Dendritic cell treated with granulocyte-macrophage colony-stimulating factor and Interleukin-4, amounts not matched to agents 40 ng/mL and 50 ng/mL, for 4 days (primary cell): ENCODE measurements around the gene CCNJ.
"Not testable (repeated sequence)": the region's sequence is repeated elsewhere in the genome, so short reads cannot be mapped to it uniquely, and the experiment has no call there.

Source experiments
- H3K27ac Mint-ChIP-seq: one replicate; pipeline ENCODE4 v1.8.0; 2022; ENCODE audit warnings: mild to moderate bottlenecking, mixed read lengths
- H3K27me3 Mint-ChIP-seq: one replicate; pipeline ENCODE4 v1.8.0; 2022; ENCODE audit warnings: mild to moderate bottlenecking, mixed read lengths
- H3K36me3 Mint-ChIP-seq: one replicate; pipeline ENCODE4 v1.8.0; 2022; ENCODE audit warnings: low read depth, mixed read lengths
- H3K4me1 Mint-ChIP-seq: one replicate; pipeline ENCODE4 v1.8.0; 2022; ENCODE audit warnings: low read depth, mixed read lengths
- H3K4me3 Mint-ChIP-seq: one replicate; pipeline ENCODE4 v1.8.0; 2022; ENCODE audit warnings: mild to moderate bottlenecking, moderate library complexity, mixed read lengths
- H3K9me3 Mint-ChIP-seq: one replicate; pipeline ENCODE4 v1.8.0; 2022; ENCODE audit warnings: mixed read lengths
- intact Hi-C: fragments of 100-400 bp; cut with micrococcal nuclease; formaldehyde crosslinking; loops from one replicate; pipeline ENCODE4 v1.15.0; 2022

Gene CCNJ

DNA sequence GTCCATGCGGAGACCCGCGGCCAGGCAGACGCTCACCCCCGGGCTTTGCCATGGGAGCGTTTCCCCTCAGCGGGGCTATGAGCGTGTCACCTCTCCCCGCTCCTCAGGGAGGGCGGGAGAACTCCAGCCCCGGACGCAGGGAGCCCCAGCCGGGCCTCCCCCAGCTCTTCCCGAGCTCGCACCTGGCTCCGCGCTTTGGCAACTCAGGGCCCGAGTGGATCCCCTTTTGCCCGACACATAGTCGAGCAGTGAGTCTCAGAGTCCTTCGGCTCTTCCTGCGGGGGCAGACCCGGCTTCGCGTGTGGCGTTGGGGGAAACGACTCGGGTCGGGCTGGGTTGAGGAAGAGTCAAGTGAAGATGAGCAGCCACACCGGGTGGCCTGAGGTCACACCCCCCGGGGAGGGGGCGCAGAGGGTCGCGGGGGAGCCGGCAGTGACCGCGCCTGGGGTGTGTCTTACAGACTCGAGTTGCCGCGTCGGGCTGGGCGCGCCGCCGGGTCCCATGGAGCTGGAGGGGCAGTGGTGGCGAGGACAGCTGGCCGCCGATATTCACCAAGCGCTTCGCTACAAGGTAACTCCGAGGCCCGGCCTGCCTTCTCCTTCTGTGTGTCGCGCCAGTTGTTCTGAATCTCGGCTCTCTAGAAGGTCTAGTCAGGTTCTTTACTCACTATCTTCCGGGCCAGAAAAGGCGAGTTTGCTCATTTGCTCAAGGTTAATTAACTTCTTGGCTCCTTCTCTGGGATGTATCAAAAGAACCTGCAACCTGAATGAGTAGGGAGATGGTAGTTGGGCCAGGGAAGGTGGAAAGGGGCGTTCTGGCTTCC, 721 bp downstream of the CCNJ start:
- Mint-ChIP-seq H3K4me1 (peaks cover 38% of the 10 kb centered on the region), H3K36me3 (peaks cover 47% of the 10 kb centered on the region), H3K4me3 (peak overlapping the region; percentile 94), H3K27me3 (no peaks in the 10 kb centered on the region), H3K27ac (peak overlapping the region; percentile 97), H3K9me3 (no peaks in the 10 kb centered on the region)
- intact Hi-C loops = loop anchor here (5.0 kb wide), 2 partner anchors 43 to 88 kb away; partner anchors contain the start of gene ZNF518A

DNA sequence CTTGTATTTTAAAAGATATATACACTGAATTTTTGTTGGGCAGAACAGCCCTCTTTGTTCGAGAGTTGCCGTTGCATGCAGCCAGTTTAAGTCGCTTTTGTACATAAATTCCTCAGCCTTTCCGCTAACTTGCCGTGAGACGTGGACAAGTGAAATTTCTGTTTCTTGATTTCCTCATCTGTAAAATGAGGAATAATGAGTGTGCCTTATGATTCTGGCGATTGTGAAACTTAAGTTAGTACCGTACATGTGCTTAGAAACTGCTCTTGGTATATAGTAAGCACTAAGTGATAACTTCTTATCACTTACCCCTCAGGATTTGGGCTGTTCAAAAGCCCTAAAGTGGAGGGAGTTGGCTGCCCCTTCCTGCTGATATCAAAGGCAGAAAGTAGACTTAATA, 1.4 kb downstream of the CCNJ start:
- Mint-ChIP-seq H3K4me3 (peak overlapping the region; percentile 94), H3K9me3 (no peaks in the 10 kb centered on the region), H3K4me1 (peaks cover 44% of the 10 kb centered on the region), H3K27ac (peak overlapping the region; percentile 97), H3K36me3 (peaks cover 53% of the 10 kb centered on the region), H3K27me3 (no peaks in the 10 kb centered on the region)
- intact Hi-C loops = loop anchor here (5.0 kb wide), 2 partner anchors 43 to 88 kb away; partner anchors contain the start of gene ZNF518A

DNA sequence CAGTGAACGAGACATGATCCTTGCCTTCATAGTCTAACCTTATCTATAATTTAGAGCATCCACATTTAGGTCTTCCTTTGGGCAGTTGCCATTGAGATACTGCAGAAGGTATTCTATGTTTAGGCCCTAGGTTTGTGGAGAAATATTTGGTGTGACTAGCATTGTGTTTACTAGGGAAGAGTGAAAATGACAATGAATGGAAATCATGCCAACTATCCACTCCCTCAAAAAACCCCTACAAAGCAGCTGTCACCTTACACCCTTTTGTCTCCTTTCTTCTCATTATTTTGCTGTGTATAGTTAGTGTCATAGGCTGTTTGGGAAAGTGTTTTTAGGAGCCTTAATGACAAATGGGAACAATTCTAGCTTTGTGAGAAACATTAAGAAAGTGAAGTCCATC, 3.2 kb downstream of the CCNJ start:
- H3K36me3 Mint-ChIP-seq = peaks cover 56% of the 10 kb centered on the region
- peaks cover 48% of the 10 kb centered on the region for H3K4me1 Mint-ChIP-seq
- intact Hi-C loops = no loop called here
- H3K27ac Mint-ChIP-seq = no peak overlapping the region
- H3K4me3 Mint-ChIP-seq = no peak overlapping the region
- H3K27me3 Mint-ChIP-seq = no peaks in the 10 kb centered on the region
- H3K9me3 Mint-ChIP-seq = no peaks in the 10 kb centered on the region

DNA sequence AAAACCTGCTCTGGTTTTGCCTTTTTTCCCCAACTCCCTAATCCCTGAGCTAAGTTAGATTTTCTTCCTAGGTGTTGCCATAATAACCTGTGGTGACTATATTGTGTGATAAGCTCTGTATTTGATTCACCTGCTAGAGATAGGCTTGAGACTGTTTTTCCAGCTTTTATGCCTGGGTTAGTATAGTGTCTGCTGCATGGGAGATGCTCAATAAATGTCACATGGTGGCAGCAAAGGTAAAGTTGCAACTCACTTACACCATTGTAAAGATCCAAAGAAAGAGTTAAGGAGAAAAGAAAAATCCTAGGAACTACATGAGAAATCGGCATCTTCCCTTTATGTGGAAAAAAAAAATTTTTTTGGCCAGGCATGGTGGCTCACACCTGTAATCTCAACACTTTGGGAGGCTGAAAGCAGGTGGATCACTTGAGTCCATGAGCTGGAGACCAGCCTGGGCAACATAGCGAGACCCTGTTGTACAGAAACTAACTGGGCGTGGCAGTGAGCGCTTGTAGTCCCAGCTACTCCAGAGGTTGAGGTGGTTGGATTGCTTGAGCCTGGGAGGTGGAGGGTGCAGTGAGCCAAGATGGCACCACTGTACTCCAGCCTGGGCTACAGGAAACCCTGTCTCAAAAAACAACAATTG, 3.7 kb downstream of the CCNJ start:
- intact Hi-C loops = no loop called here
- H3K9me3 Mint-ChIP-seq = no peaks in the 10 kb centered on the region
- H3K27ac Mint-ChIP-seq = no peak overlapping the region
- peaks cover 54% of the 10 kb centered on the region for H3K4me1 Mint-ChIP-seq
- no peak overlapping the region for H3K4me3 Mint-ChIP-seq
- peaks cover 62% of the 10 kb centered on the region for H3K36me3 Mint-ChIP-seq
- H3K27me3 Mint-ChIP-seq = no peaks in the 10 kb centered on the region

DNA sequence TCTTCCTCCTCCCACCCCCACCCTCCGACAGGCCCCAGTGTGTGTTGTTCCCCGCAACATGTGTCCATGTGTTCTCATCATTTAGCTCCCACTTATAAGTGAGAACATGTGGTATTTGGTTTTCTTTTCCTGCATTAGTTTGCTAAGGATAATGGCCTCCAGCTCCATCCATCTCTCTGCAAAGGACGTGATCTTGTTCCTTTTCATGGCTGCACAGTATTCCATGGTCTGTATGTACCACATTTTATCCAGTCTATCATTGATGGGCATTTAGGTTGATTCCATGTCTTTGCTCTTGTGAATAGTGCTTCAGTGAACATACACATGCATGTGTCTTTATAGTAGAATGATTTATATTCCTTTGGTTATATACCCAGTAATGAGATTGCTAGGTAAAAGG, 4.5 kb downstream of the CCNJ start:
- H3K27me3 Mint-ChIP-seq, H3K9me3 Mint-ChIP-seq, H3K4me3 Mint-ChIP-seq, intact Hi-C loops, H3K27ac Mint-ChIP-seq: not testable (repeated sequence)
- Mint-ChIP-seq H3K4me1 (peaks cover 54% of the 10 kb centered on the region), H3K36me3 (peaks cover 70% of the 10 kb centered on the region)

DNA sequence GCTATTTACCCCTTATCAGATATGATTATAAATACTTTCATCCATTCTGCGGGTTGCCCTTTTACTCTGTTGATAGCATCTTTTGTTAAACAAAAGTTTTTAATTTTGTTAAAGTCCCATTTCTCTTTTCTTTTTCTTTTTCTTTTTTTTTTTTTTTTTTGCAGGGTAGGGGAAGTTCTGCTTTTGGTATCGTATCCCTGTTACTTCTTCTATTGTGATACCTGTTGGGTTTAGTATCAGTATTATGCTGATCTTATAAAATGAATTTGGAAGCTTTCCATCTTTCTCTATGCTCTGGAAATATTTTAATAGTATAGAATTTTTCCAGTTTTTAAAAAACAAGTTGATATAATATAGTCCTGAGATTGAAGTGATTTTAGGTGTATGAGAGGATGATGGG, 6.0 kb downstream of the CCNJ start:
- H3K36me3 Mint-ChIP-seq = peaks cover 66% of the 10 kb centered on the region
- no peak overlapping the region for H3K4me3 Mint-ChIP-seq
- intact Hi-C loops = no loop called here
- H3K4me1 Mint-ChIP-seq = peaks cover 55% of the 10 kb centered on the region
- no peaks in the 10 kb centered on the region for H3K27me3 Mint-ChIP-seq
- H3K9me3 Mint-ChIP-seq = no peaks in the 10 kb centered on the region
- H3K27ac Mint-ChIP-seq = no peak overlapping the region

DNA sequence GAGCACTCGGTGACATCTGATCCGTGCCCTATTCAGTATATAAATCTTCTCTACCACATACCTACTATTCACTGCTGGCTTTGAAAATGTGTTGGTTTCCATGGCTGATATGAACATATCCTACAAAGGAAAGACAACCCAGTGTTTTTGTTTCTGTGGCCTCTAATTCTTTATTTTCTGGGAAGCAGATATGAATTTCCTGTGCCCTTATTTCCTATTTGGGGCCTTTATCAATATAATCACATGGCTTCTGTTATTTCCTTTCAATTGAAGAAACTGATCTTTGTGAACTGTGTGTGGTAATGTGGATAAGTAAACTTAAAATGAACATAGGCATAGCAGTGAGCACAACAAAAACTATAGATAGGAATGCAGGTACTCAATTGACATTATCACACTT, 10.6 kb downstream of the CCNJ start:
- H3K27me3 Mint-ChIP-seq = no peaks in the 10 kb centered on the region
- no peaks in the 10 kb centered on the region for H3K9me3 Mint-ChIP-seq
- intact Hi-C loops = no loop called here
- H3K36me3 Mint-ChIP-seq = peaks cover 61% of the 10 kb centered on the region
- H3K4me3 Mint-ChIP-seq = no peak overlapping the region
- no peak overlapping the region for H3K27ac Mint-ChIP-seq
- peaks cover 25% of the 10 kb centered on the region for H3K4me1 Mint-ChIP-seq

DNA sequence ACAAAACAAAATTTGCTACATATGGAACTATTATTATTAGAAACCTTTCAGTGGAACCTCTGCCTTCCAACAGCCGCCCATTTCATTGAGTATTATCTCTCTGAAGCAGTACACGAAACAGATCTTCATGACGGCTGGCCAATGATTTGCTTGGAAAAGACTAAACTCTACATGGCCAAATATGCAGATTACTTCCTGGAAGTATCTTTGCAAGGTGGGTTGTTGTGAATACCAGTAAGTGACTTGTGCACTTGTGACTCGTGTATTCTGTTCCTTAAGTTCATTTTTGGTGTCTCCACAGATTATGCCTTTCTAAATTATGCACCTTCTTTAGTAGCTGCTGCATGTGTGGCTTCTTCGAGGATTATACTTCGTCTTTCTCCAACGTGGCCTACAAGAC, 13.4 kb downstream of the CCNJ start:
- H3K4me3 Mint-ChIP-seq = no peak overlapping the region
- H3K27ac Mint-ChIP-seq = no peak overlapping the region
- H3K27me3 Mint-ChIP-seq = no peaks in the 10 kb centered on the region
- intact Hi-C loops = no loop called here
- peaks cover 74% of the 10 kb centered on the region for H3K36me3 Mint-ChIP-seq
- H3K9me3 Mint-ChIP-seq = no peaks in the 10 kb centered on the region
- H3K4me1 Mint-ChIP-seq = peaks cover 11% of the 10 kb centered on the region

DNA sequence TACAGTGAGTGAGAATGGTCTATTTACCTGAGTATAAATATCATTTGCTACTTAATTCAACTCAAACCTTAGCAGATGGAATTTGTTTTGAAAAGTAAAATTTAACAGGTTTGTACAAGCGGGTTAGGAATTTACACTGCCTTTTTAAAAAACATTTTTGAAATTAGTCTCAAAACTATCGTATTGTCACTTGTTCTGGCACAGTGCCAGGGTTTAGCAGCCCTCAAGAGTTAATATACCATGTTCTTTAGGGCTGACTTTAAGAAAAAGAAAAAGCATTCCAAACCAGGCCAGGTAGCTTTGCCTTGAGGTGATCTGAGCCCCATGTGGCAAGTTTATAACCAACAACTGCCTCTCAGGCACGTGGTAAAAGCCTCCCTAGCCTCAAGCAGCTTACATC, 17.8 kb downstream of the CCNJ start:
- intact Hi-C loops = no loop called here
- no peak overlapping the region for H3K4me3 Mint-ChIP-seq
- no peaks in the 10 kb centered on the region for H3K27me3 Mint-ChIP-seq
- no peaks in the 10 kb centered on the region for H3K4me1 Mint-ChIP-seq
- H3K36me3 Mint-ChIP-seq = peaks cover 72% of the 10 kb centered on the region
- H3K9me3 Mint-ChIP-seq = no peaks in the 10 kb centered on the region
- H3K27ac Mint-ChIP-seq = no peak overlapping the region

DNA sequence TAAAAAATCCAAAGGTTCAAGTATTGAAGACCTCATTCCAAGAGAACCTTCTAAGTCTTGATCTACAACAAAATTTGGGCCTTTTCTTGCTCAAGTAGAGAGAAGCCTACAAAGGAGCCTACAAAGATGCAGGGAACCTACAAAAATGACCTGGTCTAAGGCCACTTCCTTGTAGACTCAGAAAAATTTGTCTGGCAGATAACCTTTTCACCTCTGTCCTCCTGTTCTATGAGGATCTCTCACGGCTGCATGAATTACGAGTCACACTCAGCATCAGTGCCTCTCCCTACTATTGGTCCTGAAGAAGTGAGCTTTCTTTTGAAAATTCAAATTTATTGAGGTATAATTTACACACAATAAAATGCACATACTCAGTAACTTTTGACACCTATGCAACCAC, 29.3 kb downstream of the CCNJ start:
- no peaks in the 10 kb centered on the region for H3K9me3 Mint-ChIP-seq
- H3K27ac Mint-ChIP-seq = no peak overlapping the region
- intact Hi-C loops = no loop called here
- no peaks in the 10 kb centered on the region for H3K27me3 Mint-ChIP-seq
- no peaks in the 10 kb centered on the region for H3K4me1 Mint-ChIP-seq
- no peaks in the 10 kb centered on the region for H3K36me3 Mint-ChIP-seq
- no peak overlapping the region for H3K4me3 Mint-ChIP-seq

DNA sequence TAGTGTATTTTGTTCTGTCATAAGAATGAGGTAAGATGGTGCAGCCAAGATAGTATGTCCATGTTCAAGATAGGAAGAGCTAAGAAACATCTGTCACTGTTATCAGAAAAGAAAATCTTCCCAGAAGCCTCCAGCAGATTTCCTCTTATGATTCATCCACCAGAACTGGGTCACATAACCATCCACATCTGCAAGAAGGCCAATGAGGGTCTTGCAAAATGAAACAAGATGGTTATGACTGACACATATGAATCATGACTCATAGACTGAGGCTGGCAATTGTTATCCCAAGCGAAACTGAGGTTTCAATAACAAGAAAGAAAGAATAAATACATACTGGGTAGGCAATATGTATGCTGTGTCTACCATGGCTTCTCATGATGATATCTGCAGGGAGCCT, 30.3 kb downstream of the CCNJ start:
- no peaks in the 10 kb centered on the region for H3K27me3 Mint-ChIP-seq
- H3K27ac Mint-ChIP-seq = no peak overlapping the region
- H3K4me1 Mint-ChIP-seq = no peaks in the 10 kb centered on the region
- H3K4me3 Mint-ChIP-seq = no peak overlapping the region
- H3K36me3 Mint-ChIP-seq = no peaks in the 10 kb centered on the region
- H3K9me3 Mint-ChIP-seq = no peaks in the 10 kb centered on the region
- intact Hi-C loops = no loop called here

DNA sequence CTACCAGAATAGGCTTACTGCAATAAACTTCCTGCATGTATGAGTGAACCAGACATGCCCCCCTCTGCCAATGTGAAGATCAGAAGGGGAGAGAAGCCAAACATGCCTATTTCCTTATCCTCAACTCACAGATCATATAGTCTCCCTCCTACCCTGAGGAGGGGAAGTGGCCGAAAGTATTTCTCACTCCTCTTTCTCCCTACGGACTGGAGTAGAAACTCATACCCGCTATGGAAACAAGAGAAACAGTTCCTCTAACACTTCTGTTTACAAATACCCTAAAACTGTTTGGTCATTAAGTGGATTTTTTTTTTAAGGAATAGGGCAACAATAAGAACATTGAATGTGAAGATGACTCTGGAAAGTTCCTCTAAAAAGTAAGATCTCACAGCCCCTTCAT, 31.4 kb downstream of the CCNJ start:
- no peak overlapping the region for H3K27ac Mint-ChIP-seq
- H3K27me3 Mint-ChIP-seq = no peaks in the 10 kb centered on the region
- intact Hi-C loops = no loop called here
- H3K36me3 Mint-ChIP-seq = no peaks in the 10 kb centered on the region
- H3K4me3 Mint-ChIP-seq = no peak overlapping the region
- no peaks in the 10 kb centered on the region for H3K4me1 Mint-ChIP-seq
- no peaks in the 10 kb centered on the region for H3K9me3 Mint-ChIP-seq

DNA sequence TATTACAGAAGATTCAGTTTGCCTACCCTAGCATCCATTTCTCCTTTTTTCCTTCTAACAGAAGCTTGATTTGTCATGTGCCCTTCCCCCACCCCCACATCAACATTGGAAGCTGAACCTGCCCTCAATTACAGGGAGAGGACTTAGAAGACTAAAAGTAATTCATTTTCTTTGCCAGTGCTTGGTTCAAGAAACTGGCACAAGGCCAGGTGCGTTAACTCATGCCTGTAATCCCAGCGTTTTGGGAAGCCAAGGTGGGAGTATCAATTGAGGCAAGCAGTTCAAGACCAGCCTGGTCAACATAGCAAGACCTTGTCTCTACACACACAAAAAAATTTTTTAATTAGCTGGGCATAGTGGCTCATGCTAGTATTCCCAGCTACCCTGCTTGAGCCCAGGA, 32.6 kb downstream of the CCNJ start:
- no peaks in the 10 kb centered on the region for H3K27me3 Mint-ChIP-seq
- intact Hi-C loops = no loop called here
- no peaks in the 10 kb centered on the region for H3K9me3 Mint-ChIP-seq
- no peaks in the 10 kb centered on the region for H3K36me3 Mint-ChIP-seq
- no peaks in the 10 kb centered on the region for H3K4me1 Mint-ChIP-seq
- no peak overlapping the region for H3K4me3 Mint-ChIP-seq
- H3K27ac Mint-ChIP-seq = no peak overlapping the region

DNA sequence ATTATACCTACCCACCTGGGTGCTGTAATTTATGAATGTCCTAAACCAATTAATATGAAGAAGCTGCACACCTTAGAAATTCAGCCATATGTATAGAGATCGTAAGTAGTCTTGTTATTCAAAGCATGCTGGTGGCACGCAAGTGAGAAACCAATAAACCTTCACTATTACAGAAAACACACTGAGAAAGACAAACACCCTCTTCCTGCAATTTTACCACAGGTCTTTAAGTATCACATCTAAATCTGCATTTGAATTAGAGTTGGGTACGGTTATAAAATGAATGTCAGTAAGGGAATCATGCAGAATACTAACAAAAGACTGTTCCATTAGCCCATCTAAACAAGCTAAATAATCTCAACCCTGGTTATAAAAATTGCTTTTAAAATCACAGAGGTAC, 33.8 kb downstream of the CCNJ start:
- no peaks in the 10 kb centered on the region for H3K9me3 Mint-ChIP-seq
- no peaks in the 10 kb centered on the region for H3K36me3 Mint-ChIP-seq
- H3K27me3 Mint-ChIP-seq = no peaks in the 10 kb centered on the region
- no peak overlapping the region for H3K4me3 Mint-ChIP-seq
- H3K27ac Mint-ChIP-seq = no peak overlapping the region
- no peaks in the 10 kb centered on the region for H3K4me1 Mint-ChIP-seq
- intact Hi-C loops = no loop called here

DNA sequence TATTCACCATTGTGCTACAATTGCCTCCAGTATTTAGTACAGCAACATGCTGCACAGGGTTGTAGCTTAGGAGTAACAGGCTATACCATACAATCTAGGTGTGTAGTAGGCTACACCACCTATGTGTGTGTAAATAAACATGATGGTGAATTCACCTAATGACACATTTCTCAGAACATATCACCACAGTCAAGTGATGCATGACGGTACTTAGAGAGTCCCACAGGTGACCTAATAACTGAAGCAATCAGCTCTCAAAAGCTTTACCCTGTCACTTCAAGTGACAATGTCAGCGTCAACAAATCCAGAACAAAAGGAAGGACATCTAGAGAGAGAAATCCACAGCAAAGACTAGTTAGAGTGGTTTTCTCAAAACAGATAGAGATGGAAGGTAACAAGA, 38.8 kb downstream of the CCNJ start:
- no peaks in the 10 kb centered on the region for H3K4me1 Mint-ChIP-seq
- H3K9me3 Mint-ChIP-seq = no peaks in the 10 kb centered on the region
- intact Hi-C loops = no loop called here
- no peak overlapping the region for H3K27ac Mint-ChIP-seq
- no peaks in the 10 kb centered on the region for H3K36me3 Mint-ChIP-seq
- H3K4me3 Mint-ChIP-seq = no peak overlapping the region
- no peaks in the 10 kb centered on the region for H3K27me3 Mint-ChIP-seq
